ENCODE results near the gene RETREG1.

The RETREG1 gene

DNA sequence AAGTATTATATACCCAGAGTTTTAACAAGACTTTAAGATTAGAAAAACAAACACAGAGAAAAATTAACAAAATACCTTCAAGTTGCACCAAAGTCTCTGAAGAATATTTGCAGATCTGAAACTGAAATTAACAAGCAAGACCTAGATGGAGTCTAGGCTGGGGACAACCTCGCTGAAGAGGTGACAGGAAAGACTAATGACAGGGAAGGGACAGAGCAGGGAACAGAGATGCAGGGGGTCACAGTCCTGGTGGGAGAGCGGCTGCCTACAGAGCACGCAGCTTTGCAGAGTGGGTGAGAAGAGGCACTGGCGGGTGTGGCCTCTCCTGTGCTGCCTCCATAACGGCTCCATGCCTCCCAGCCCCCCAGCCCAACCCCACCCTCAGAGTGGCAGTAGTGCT lies 13.5 kb downstream of the RETREG1 start:
- H3K4me3 ChIP-seq (ENCODE audit: low read depth, low read length), result no peak overlapping the region
- DNase-seq (ENCODE audit: low read depth), result no peak
- TF ChIP-seq, protein P1, sequence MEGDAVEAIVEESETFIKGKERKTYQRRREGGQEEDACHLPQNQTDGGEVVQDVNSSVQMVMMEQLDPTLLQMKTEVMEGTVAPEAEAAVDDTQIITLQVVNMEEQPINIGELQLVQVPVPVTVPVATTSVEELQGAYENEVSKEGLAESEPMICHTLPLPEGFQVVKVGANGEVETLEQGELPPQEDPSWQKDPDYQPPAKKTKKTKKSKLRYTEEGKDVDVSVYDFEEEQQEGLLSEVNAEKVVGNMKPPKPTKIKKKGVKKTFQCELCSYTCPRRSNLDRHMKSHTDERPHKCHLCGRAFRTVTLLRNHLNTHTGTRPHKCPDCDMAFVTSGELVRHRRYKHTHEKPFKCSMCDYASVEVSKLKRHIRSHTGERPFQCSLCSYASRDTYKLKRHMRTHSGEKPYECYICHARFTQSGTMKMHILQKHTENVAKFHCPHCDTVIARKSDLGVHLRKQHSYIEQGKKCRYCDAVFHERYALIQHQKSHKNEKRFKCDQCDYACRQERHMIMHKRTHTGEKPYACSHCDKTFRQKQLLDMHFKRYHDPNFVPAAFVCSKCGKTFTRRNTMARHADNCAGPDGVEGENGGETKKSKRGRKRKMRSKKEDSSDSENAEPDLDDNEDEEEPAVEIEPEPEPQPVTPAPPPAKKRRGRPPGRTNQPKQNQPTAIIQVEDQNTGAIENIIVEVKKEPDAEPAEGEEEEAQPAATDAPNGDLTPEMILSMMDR (IDR thresholded peaks at IDR 0.05; ENCODE audit: control insufficient read depth, extremely low read depth, insufficient read depth), result no peak

DNA sequence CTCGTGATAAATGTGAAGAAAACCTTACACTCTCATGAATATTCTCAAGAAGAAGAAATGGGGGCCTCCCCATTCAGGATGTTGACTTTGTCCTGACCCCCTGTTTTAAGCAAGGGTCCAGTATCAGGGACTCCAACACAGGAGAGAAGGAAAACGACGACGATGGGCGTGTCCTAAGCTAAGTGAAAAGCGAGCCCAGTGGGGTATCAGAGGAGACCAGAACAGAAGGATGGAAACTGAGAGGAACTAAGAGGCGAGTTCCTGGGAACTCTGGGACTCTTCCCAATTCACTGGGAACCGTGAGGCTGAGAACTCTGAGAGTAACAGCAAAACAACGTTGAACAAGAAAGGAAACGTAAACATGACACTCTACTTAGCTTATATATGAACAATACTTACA lies 14.6 kb downstream of the RETREG1 start:
- TF ChIP-seq, protein P1 (IDR thresholded peaks at IDR 0.05; ENCODE audit: control insufficient read depth, extremely low read depth, insufficient read depth), result no peak
- DNase-seq (ENCODE audit: low read depth), result no peak
- H3K4me3 ChIP-seq (ENCODE audit: low read depth, low read length), result no peak overlapping the region

DNA sequence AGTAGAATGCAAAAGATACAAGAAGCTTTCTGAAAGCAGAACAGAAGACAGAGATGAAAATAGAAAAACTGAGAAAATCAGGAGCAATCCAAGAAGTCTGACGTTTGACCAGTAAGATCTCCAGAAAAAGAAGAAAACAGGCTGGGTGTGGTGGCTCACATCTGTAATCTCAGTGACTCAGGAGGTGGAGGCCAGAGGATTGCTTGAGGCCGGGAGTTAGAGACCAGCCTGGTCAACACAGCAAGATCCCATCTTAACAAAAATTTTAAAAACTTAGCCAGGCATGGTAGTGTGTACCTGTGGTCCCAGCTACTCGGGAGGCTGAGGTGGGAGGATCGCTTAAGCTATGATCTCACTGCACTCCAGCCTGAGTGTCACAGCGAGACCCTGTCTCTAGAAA lies 15.9 kb downstream of the RETREG1 start:
- DNase-seq (ENCODE audit: low read depth), result no peak
- H3K4me3 ChIP-seq (ENCODE audit: low read depth, low read length), result no peak overlapping the region
- TF ChIP-seq, protein P1 (IDR thresholded peaks at IDR 0.05; ENCODE audit: control insufficient read depth, extremely low read depth, insufficient read depth), result no peak

DNA sequence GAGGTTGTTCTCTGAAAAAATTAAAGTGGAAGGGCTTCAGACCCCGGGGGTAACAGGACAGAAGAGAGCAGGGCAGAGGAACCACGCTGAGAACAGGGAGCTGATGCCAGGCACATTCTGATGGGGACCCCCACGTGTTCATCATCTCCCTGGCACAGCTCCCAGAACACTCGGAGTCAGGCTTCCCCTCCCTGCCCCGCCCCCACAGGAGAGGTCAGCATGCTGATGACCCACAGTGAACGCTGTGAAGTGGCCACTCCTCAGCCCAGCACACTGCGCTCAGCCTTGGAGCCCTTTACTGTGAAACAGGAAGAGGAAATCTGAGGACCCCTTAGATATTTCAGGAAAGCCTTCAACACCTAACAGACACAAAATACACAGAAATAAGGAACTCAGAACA lies 16.4 kb downstream of the RETREG1 start:
- no peak for DNase-seq (ENCODE audit: low read depth)
- TF ChIP-seq, protein P1 (IDR thresholded peaks at IDR 0.05; ENCODE audit: control insufficient read depth, extremely low read depth, insufficient read depth), result no peak
- no peak overlapping the region for H3K4me3 ChIP-seq (ENCODE audit: low read depth, low read length)

DNA sequence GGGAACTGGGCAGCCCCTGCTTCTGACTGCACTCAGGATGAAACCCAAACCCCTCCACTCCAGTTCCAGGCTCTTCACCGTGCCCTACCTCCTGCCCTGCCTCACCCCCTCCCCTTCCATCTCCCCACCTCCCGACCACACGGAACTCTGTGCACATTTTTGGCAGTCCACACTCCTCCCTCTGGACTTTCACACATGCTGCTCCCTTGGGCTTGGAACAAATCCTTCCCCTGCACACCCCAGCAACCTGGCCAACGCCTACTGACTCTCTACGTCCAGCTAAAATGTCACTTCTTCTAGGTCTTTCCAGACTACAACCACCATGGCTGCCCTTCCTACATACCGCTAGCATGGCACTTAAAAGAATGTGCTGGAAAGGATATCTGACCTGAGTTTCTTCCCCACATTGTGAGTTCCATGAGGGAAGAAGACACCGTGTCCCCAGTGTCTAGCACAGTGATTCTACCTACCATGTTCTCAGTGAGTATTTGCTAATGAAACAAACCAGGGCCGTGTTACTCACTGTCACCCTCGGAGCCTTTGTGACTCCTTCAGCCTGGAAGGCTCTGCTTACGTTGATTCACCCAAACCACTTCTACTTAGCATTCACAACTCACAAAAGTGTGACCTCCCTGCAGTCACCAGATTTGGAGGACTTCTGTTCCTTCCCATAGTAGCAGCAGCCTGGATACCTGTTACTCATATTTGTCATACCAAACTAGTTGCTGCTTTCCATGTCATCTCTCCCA lies 18.7 kb downstream of the RETREG1 start:
- TF ChIP-seq, protein P1 (IDR thresholded peaks at IDR 0.05; ENCODE audit: control insufficient read depth, extremely low read depth, insufficient read depth), result no peak
- no peak for DNase-seq (ENCODE audit: low read depth)
- H3K4me3 ChIP-seq (ENCODE audit: low read depth, low read length), result no peak overlapping the region

DNA sequence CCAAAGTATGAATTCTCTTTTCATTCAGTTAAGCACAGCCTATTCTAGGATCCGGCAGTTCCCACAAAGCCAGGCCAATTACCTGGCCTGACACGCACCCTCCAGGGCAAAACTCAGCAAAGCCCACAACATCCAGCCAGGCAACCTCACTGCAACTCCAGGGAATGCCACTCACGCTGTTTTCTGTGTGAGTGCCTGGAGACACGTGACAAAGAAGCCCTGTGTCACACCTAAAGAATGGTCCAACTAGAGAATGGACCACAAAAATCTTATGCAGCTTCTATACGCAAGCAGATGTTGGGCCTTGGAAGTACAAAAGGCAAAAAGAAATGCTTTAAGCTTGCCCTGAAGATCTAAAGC lies 20.2 kb downstream of the RETREG1 start:
- no peak overlapping the region for H3K4me3 ChIP-seq (ENCODE audit: low read depth, low read length)
- TF ChIP-seq, protein P1 (IDR thresholded peaks at IDR 0.05; ENCODE audit: control insufficient read depth, extremely low read depth, insufficient read depth), result no peak
- no peak for DNase-seq (ENCODE audit: low read depth)

All from LNCaP clone FGC (cell line).